CD4-positive, alpha-beta T cell treated with Interferon gamma for 1 hour (primary cell): ENCODE measurements around the gene HIP1.

Source experiments
- DNase-seq: peaks from one replicate; pipeline ENCODE4 v3.0.0-alpha.2; 2020

HIP1 gene

GRCh38 chr7:75667938-75668337, 70.8 kb downstream of the HIP1 start:
- DNase-seq = no peak

DNA sequence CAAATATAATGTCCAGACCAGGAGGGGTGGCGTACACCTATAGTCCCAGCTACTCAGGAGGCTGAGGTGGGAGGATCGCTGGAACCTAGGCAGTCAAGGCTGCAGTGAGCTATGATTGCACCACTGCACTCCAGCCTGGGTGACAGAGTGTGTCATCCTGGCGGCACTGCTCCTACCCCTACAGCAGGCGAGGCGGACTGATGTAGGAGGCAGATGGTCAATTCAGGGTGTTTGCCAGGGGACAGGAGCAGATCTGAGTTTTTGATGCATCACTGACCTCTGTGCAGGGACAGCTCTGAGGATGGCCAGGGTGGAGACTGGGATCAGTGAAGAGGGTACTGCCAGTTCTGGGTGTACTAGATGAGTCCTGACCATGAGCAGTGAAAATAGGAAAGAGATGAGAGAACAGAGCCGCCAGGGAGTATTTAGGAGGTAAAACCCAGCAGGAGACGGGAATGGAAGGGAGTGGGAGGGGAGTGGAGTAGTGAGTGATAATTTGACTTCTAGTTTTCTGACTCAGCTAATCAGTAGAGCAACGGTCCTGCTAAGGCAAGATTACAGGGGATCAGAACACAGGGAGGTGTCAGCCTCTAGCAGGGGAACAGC, 75.3 kb downstream of the HIP1 start:
- DNase-seq = no peak

- DNase-seq = peak; percentile 41
Measured at GRCh38 chr7:75662579-75663301, 76.0 kb downstream of the HIP1 start.

- no peak for DNase-seq
Measured at GRCh38 chr7:75660566-75661215, 78.0 kb downstream of the HIP1 start.

- DNase-seq = no peak
Measured at GRCh38 chr7:75658802-75659201, 79.9 kb downstream of the HIP1 start.

DNA sequence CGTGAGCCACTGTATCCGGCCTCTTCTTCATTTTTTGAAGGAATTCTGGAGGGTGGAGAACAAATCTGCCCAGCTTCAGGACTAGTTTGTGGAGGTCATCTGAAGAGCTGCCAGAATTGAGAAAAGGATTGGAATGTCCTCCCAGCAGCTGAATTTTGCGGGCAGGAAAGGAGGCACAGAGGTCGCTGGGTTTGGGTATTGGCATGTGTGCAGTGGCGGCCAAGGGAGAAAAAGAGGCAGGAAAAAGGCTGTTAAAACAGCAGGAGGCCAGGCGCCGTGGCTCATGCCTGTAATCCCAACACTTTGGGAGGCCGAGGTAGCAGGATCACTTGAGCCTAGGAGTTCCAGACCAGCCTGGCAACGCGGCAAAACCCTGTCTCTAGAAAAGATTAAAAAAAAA, 80.4 kb downstream of the HIP1 start:
- no peak for DNase-seq

GRCh38 chr7:75657866-75658265, 80.9 kb downstream of the HIP1 start:
- no peak for DNase-seq

GRCh38 chr7:75656740-75657139, 82.0 kb downstream of the HIP1 start:
- DNase-seq = no peak

GRCh38 chr7:75655536-75655935, 83.2 kb downstream of the HIP1 start:
- no peak for DNase-seq

- no peak for DNase-seq
Measured at GRCh38 chr7:75654855-75655254, 83.9 kb downstream of the HIP1 start.

- no peak for DNase-seq
Measured at GRCh38 chr7:75653651-75654050, 85.1 kb downstream of the HIP1 start.

GRCh38 chr7:75652788-75653187, 86.0 kb downstream of the HIP1 start:
- no peak for DNase-seq

GRCh38 chr7:75650681-75651080, 88.1 kb downstream of the HIP1 start:
- DNase-seq = no peak

GRCh38 chr7:75650062-75650461, 88.7 kb downstream of the HIP1 start:
- no peak for DNase-seq

DNA sequence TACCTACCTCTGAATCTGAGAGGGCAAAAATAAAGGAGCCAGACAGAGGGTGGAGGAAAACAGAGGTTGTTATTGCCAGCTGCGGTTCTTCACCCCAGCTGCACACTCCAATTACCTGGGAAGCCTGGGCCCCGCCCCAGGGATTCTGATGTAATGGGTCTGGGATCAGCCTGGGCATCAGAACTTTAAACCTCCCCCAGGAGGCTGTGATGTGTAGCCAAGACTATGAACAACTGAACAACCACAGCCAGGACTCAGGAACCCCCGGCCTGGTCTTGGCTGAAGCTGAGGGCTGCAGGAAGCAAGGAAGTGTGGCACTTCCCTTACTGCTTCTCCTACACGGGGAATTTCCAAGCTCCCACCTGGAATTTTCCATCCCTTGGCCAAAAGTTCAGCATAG, 89.3 kb downstream of the HIP1 start:
- no peak for DNase-seq

DNA sequence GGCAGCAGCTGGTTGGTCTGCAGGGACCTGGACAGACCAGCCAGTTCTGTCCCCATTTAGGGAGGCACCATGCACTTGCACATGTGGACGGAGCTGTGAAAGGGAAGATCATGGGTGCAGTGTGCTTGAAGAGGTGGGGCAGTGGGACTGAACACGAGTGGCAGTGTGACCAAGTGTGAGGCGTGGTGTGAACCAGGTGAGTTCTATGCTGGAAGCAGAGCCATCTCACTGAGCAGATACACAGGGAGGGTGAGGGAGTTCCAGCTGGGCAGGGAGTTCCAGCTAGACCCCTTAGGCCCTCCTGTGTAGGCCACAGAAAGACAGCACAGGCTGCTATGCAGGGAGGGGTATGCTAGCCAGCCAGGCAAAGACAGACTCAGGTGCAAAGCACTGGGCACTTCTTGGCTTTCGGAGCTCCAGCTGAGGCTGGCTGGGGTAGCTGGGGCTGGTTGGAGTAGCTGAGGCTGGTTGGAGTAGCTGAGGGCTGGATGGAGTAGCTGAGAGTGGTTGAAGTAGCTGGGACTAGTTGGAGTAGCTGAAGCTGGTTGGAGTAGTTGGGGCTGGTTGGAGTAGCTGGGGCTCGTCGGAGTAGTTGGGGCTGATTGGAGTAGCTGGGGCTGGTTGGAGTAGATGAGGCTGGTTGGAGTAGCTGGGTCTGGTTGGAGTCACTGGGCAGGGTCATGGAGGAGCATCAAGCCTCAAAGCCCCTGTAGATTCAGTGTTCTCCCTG, 90.9 kb downstream of the HIP1 start:
- no peak for DNase-seq

- no peak for DNase-seq
Measured at GRCh38 chr7:75646571-75647102, 92.1 kb downstream of the HIP1 start.

- no peak for DNase-seq
Measured at GRCh38 chr7:75645570-75645969, 93.2 kb downstream of the HIP1 start.

DNA sequence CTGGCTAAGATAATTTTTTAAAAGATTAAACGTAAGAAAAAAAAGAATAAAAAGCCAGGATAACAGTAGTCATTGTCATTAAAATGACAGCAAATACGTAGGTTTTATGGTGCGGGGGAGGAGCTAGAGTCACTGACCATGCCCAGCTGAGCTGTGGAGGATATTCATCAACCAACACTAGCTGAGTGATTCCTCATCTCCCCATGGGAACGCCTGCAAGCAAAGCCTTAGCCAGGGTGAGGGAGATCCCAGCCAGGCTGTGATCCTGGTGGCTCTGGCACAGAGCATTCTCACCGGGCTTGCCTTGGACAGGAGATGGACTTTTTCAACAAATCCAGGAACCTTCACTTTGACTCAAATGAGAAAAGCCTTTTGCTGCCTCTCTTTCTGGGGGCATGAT, 94.2 kb downstream of the HIP1 start:
- DNase-seq = no peak

DNA sequence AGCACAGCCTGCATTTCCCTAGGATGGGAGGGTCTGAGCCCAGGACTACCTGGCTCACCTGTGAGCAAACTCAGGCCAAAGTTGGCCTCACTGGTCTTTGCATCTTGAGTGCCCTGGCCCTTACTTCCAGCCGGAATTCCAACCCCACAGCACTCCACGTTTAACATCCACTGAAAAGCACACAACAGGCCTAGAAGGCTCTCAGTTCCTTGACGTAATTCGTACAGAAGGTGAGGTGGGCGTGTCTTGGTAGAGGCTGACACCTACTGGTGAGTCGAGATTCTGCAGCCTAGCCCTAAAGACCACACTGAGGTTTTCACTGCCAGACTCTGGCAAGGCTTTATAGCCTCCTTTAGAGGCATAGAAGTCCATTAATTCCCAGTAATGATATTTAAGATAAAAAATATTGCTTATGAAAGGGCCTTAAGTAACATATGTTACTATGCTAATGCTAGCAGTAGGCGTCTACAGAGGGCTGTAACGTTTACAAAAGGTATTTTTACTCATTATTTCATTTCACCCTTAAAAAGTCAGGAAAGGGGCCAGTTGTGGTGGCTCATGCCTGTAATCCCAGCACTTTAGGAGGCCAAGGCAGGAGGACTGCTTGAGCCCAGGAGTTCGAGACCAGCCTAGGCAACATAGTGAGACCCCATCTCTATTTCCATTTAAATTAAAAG, 95.8 kb downstream of the HIP1 start:
- peak; percentile 72 for DNase-seq

DNA sequence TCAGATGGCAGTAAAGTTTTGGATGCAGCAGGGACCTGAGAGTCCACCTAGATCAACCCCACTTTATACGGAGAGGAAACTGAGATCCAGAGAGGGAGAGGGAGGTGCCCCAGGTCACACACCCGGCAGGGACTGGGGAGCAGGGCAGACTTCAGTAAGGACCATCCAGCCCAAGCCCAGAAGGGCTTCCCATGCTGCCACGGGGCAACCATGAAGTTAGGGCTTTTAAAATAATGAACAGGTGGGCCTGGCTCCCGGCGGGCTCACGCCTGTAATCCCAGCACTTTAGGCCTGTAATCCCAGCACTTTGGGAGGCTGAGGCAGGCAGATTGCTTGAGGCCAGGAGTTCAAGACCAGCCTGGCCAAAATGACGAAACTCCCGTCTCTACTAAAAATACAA, 98.5 kb downstream of the HIP1 start:
- DNase-seq = no peak

GRCh38 chr7:75639886-75640190, 98.9 kb downstream of the HIP1 start:
- DNase-seq = no peak
